Measurements from ENCODE around the gene FMO2.

FMO2 gene

DNA sequence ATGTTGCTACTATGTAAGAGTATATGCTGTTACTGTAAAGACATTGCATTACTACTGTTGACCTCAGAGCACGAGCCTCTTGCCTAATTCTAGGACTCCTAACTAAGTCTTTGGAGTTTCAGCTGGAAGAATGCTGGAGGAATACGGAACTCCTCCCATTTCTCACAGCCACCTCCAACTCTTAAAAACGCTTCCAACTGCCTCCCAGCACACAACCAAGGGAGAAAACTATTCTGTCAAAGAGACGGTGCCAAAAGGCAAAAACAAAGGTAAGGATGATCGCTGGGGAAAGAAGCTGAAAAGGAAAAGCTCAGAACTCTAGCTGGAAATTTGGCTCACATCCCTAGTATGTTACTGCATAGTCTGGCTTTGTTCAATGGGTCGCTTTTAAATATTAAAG lies at the start of gene FMO2:
TSS of gene FMO2 (plus strand) at position 210 of the 400 bp plus-strand sequence. CDS start 414 bp downstream, outside the sequence.
- DNase-seq: no peak

DNA sequence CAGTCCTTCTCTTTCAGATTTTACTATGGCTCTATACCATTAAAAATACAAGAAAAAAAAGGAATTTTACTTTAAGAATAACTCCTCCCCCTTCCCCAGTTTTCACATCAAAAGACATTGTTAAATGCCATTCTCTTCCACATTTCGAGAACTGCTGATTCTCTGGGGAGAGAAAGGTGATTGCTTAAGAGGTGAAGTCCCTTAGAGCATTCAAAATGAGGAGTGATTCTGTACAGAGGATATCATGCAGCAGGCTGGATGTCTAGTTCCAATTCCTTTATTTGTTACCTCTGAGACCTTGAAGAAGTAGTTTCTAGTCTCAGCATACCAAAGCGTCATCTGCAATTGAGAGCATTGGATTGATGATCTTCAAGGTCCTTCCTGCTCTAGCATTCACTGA lies 47.5 kb upstream of the FMO2 start:
- DNase-seq: no peak

DNA sequence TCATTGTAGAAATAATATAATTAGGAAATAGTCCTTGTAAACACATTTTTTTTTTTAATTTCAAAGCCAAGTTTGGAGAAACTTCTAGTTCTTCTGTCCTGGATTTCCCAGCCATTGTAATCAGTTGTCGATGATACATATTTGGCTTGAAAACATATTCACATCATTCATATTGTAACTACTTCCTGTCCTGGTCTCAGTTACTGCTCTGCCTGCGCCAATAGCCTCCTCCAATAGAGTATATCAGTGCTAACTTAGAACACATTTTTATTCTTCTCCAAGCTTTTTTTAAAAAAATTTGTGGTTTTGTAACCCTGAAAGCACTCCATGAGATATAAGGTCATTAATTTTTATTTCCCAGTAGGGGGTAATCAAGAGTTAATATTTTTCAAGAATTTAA lies 46.1 kb upstream of the FMO2 start:
- no peak for DNase-seq

GRCh38 chr1:171139890-171140289 lies 45.2 kb upstream of the FMO2 start:
- no peak for DNase-seq

DNA sequence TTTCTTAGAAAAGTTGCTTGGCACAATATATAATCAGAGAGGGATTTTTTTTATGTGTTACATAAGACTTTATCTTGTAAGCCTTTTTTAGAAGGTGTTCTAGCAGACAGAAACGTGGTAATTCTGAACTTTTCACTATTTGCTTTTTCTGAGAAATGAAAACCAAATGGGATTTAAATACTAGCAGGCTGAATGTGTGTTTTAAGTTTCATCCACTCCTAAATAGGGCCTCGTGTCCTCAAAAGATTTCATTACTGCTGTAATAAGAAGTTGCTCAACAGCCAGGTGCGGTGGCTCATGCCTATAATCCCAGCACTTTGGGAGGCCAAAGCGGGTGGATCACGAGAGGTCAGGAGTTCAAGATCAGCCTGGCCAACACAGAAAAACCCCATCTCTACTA lies 44.7 kb upstream of the FMO2 start:
- DNase-seq: no peak

GRCh38 chr1:171140956-171141687 lies 44.0 kb upstream of the FMO2 start:
- DNase-seq: no peak

DNA sequence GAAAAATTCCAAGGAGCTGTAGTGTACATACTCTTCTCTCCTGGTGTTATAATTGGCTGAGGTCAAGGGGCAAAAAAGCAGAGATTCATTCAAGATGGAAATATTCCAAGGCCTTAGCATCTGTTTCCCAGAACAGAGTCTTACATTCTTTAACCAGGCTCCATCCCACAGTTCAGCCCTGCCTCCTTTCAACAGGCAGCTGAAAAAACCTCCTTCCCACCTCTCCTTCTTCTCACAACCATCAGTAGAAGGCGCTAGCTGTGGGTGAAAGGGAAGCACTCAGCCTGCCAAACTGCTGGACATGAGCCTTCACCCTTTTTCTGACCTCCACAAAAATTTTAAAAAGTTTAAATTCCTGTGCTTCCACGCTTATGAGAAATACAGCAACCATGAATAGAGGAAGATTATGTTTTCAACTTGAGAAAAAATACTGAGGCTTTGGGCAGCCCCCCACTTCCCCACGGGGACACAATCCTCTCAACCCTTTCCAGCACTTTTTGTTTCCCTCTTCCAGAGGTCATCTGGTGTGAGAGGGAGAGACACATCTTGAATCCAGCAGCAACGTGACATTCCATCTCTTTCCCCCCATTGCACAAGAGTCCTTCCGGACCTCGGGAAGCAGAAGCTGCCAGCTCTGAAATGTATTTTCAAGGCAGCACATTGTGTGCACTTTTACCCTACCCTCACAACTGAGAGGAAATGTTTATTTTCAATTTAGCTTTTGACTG lies 43.2 kb upstream of the FMO2 start:
- DNase-seq: no peak

GRCh38 chr1:171142416-171143385 lies 42.4 kb upstream of the FMO2 start:
- no peak for DNase-seq

GRCh38 chr1:171150156-171150555 lies 34.9 kb upstream of the FMO2 start:
- DNase-seq: no peak

GRCh38 chr1:171152549-171152948 lies 32.6 kb upstream of the FMO2 start:
- no peak for DNase-seq

- no peak for DNase-seq
Observed at GRCh38 chr1:171155484-171155883, 29.6 kb upstream of the FMO2 start.

- no peak for DNase-seq
Observed at GRCh38 chr1:171158096-171158495, 27.0 kb upstream of the FMO2 start.

- DNase-seq: no peak
Observed at GRCh38 chr1:171158551-171158950, 26.5 kb upstream of the FMO2 start.

- no peak for DNase-seq
Observed at GRCh38 chr1:171159148-171159547, 26.0 kb upstream of the FMO2 start.

DNA sequence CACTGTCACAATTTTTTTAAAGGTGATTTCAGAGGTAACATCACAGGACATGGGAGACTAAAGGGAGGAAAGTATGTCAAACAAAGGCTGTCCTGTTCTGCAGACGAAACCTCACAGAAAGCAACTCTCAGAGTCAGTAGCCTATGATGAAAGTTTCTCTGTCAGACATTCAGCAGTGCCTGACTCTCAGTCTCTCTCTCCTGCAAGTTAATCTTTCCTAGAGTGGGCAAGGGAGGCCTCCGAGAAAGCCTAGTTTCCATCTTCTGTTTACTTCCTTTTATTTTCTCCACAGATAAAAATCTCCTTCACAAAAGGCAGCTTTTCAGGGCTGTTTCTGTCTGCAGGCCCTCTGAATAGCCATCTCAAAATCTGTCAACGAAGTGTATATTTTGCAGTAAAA lies 24.9 kb upstream of the FMO2 start:
- DNase-seq: no peak

DNA sequence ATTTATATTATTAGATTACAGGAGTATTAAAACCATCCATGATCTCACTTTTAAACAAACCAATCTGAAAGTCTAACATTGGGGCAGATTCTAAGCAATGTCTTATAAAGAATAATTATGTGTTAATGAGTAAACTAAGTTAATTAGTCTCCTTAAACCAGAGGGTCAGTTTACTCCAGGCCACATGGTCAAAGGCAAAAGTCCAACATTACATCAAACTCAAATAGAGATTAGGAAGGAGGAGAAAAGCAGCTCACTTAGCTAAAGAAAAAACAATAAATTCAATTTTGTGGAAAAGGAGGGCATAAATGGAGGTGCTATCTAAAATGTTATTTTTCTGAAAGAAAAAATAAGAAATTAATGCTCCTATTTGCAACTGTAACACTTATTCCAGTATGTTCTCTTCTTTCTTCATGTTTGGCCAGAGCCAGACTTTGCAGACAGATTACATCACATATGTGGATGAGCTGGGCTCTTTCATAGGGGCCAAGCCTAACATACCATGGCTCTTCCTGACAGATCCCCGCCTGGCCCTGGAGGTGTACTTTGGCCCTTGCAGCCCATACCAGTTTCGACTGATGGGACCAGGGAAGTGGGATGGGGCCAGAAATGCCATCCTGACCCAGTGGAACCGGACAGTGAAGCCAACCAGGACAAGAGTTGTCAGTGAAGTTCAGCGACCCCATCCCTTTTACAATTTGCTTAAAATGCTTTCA lies 24.3 kb upstream of the FMO2 start:
- no peak for DNase-seq

DNA sequence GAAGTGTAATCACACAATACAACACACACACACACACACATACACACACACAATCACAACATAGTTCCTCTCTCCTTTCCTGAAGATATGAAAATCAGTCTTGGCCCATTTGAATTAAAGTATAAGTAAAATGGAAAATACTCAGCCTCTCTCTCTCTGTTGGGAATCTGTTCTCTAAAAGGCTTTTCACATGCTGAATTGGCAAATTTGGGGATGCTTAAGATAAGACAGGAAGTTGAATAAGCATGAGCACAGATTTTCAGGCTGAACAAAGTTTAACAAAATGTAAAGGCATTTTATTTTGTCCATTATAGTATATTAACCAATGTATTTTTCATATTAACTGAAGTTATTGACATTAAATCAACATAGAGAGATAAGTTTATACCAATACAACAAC lies 23.7 kb upstream of the FMO2 start:
- no peak for DNase-seq

GRCh38 chr1:171166361-171166760 lies 18.7 kb upstream of the FMO2 start:
- no peak for DNase-seq

DNA sequence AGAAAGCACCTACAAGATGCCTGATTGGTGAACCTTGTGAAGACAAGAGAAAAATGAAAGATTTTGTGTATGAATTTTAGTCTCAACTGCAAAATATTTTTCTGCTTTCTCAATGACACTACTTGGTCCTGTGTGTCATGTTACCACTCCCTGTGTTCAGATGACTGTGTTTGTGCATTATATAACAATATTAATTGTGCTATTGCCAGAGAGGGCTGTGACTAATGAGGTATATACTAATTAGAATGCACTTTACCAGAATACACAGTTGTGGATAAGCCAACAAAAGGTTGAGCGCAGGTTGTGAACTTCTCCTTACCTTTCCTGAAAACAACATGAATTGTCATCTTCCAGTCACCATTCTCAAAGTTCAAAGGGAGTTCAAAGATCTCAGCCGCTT lies 17.3 kb upstream of the FMO2 start:
- no peak for DNase-seq

GRCh38 chr1:171172471-171172870 lies 12.6 kb upstream of the FMO2 start:
- DNase-seq: no peak

DNA sequence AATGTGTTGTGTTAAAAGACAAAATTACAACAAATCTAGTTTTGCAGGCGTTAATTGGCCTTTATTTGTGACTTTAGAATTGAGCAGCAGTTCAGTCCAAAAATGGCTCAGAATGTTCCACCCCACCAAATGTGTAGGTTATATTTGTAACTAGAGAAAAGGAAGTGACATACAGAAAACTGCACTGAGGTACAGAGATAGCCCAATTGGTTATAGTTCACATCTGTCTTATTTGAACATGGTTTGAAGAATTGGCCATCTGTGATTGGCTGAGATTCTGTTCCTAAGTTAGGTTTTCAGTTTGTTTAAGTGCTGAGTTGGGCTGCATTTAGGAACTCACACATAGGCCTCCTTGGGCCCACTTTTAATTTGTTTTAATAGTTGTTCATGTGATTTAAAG lies 12.0 kb upstream of the FMO2 start:
- no peak for DNase-seq

GRCh38 chr1:171174560-171175294 lies 10.4 kb upstream of the FMO2 start:
- no peak for DNase-seq
